ENCODE measurements around the gene POR.
A peak's percentile ranks its signal among the peaks of the same experiment; 100 is the strongest.
"Not testable (repeated sequence)": the region's sequence is repeated elsewhere in the genome, so short reads cannot be mapped to it uniquely, and the experiment has no call there.

The POR gene

DNA sequence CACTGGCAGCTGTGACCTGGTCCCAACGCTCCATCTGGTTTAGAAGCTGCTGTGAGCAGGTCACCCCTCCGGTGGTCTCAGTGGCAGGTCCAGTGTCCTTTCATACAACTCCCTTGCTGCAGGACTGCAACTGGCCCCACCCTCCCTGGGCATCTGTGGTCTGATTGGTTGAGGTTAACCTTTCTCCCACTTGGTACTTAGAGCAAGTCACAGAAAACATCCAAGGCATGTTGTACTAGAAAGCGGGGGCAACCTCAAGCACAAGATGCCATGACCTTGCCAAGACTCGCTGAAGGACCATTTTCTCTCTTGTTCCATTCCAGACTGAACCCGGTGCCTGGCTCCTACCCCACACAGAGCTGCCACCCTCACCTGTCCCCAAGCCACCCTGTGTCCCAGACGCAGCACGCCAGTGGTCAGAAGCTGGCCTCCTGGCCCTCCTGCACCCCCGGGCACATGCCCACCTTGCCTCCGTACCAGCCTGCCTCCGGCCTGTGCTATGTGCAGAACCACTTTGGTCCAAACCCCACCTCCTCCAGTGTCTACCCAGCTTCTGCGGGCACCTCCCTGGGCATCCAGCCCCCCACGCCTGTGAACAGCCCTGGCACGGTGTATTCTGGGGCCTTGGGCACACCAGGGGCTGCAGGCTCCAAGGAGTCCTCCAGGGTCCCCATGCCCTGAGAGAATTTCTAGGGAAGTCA is 27.1 kb upstream of the POR start:
- DNase-seq, result no peak

DNA sequence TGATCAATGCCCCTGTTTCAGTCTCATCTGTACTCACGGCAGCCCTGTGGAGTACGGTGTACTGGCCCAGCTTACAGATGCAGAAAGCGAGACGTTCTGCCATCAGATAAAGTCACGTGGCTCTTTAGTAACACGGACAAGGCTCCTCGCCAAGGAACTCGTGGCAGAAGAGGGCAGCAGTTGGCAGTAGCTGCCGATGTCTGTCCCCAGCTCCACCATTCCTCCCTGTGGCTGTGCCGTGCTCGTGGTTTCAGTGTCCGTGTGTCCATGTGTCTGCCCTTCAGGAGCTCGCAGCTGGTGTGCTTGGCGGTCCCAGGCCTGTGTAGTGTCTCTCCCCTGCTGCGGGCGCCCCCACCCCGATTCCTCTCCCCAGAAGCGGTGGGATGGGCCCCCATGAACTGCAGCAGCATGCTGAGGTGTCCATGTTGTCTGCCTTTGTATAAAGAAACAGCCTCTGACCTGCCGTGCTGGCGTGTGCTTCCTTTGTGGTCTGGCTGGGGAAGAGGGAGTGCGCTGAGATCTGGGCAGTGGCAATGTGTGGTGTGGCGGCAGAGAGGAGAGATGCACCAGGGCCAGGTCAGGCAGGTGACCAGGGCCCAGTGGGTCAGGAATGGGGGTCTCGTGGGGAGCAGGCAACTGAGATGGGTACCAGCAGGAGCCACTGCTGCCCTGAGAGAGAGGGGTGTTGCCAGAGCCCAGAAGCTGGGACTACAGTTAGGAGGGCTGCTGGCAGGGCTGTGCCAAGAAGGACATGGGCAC is 26.3 kb upstream of the POR start:
- no peak for DNase-seq

DNA sequence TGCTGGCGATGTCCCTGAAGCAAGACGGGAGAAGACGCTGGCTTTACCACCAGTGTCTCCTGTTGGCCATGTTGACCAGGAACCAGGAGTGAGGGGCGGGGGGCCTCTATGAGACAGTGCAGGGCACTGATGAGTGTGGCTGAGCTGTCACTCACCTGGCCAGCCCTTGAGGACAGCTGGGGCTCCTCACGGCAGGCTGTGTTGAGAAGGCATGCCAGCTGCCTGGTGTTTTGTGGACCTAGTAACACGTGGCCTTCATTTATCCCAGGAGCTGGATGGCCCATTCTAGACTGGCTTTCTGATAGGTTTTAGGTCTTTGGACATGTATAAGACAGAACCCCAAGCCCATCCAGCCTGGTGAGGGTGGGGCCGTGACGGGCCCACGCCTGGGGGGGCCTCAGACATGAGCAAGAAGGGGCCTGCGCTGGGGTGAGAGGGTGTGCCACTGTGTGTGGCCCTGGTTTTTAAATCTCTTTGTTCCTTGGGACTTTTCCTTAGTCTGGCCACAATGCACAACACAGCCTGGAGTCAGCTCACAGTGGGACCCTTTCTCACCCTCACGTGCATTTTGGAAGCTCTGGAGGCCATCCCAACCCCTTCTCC is 25.6 kb upstream of the POR start:
- no peak for DNase-seq

DNA sequence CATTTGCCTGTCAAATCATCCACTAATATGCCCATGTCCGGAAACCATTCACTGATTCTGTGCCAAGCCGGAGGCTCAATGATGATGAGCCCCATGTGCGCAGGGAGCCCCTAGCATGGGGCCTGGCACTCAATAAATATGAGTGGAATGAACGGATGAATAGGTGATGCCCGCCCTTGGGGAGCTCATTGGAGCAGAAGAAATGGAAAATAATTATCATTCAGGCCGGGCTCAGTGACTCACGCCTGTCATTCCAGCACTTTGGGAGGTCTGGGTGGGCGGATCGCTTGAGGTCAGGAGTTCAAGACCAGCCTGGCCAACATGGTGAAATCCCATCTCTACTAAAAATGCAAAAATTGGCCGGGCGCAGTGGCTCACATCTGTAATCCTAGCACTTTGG is 25.1 kb upstream of the POR start:
- DNase-seq, result no peak

DNA sequence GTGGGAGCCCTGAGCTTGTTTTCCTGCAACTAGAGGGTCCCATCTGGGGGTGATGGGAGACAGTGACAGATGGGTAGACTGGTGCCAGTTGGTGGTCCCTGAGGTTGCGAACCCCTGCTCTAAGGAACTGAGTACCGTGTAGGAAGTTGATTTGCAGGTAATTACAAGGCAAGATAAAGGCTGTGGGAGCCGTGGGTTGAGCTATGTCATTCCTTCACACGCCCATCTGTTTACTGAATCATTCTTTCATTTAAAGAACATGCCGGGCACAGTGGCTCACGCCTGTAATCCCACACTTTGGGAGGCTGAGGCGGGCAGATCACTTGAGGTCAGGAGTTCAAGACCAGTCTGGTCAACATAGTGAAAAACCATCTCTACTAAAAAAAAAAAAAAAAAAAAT is 23.7 kb upstream of the POR start:
- DNase-seq, result not testable (repeated sequence)

DNA sequence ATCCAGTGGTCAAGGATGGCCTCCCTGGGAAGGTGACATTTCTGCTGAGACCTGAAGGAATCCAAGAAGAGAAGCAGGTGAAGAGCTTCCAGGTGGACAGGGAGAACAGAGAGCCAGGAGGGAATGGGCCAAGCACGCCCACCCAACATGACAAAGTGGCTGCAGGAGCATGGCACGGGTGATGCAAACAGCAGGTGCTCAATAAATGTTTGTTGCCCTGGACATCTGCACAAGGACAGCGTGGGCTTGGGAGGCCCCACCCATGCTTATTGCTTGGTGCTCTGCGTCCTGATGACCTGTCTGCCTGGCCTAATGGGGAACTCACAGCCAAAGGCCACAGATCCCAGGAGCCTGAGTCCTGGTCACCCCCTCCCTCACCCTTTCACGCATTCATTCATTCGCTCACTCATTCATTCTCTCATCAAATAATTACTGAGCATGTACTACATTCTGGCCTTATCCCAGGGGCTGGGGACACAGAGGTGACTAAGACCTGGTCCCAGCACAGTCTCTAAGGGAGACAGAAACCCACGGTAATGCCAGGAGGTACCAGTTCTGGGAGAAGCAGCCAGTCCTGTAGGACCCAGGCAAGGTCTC is 23.0 kb upstream of the POR start:
- no peak for DNase-seq

DNA sequence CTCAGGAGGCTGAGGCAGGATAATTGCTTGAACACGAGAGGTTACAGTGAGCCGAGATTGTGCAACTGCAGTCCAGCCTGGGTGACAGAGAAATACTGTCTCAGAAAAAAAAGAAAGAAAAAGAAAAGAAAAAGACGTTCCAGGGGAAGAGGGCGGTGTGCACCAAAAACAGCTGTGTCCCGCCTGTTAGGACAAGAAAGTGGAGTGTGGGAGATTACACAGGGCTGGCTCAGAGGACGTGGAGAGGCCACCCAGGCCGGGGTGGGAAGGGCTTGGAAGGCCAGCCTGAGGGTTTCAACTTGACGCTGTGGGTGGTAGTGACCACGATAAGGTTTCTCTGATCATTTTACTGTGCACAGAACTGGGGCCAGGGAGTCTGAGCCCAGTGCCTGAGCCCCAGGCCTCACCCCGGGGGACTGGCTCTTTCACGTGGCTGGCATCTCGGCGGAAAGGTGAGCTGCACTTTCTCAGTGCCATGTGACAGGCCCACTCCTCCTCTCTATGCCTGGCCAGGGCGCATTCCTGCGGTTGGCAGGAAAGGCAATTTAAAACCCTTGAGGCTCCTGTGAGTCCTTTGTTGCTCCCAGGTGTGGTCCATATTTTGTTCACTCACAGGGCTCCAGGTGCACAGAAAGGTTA is 22.2 kb upstream of the POR start:
- no peak for DNase-seq

DNA sequence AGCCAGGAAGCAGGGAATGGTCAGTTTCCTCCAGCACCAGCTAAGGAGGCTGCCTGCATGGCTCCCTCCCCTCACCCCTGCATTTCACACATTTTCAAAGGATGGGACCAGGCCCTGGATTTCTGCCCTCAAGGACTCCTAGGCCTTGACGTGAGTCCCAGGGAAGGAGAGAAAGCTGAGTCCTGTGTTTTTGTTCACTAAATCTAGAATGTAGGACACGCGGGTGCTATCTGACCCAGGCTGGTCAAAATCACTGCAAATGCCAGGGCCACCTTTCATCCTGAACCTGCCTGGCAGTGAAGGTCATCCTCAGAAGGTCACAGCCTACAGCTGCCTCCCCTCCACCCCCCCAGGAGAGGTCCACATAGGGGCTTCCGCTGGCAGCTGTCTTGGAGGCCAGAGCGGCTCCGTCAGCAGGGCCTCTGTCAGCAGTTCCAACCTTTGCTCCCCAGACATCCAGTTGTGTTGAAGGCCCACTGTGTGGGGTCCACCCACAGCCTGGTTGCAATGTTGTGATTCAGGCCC is 18.1 kb upstream of the POR start:
- DNase-seq, result no peak

DNA sequence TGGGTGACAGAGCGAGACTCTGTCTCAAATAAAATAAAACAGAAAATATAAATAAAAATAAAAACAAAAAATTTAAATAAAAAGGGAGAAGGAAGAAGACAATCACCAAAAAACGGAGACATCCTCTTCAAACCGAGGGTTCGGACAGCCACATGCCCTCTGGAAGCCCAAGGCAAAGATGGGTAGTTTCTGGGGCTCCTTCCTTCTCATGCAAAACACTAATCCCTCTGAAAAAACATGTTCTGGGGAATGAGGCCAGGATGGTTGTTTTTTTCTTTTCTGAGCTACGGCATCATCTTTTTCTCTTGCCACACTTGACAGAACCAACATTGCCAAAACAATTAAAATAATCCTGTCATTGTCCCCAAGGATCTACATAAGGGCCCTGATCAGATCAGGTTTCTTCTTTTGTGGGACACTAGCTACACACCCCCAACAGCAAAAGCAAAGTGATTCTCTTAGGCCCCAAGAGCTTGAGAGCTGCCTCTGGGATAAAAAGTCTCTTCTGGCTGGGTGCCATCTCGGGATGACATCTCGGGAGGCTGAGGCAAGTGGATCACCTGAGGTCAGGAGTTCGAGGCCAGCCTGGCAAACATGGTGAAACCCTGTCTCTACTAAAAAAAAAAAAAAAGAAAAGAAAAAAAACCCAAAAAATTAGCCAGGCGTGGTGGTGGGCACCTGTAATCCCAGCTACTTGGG is 14.2 kb upstream of the POR start:
- no peak for DNase-seq

DNA sequence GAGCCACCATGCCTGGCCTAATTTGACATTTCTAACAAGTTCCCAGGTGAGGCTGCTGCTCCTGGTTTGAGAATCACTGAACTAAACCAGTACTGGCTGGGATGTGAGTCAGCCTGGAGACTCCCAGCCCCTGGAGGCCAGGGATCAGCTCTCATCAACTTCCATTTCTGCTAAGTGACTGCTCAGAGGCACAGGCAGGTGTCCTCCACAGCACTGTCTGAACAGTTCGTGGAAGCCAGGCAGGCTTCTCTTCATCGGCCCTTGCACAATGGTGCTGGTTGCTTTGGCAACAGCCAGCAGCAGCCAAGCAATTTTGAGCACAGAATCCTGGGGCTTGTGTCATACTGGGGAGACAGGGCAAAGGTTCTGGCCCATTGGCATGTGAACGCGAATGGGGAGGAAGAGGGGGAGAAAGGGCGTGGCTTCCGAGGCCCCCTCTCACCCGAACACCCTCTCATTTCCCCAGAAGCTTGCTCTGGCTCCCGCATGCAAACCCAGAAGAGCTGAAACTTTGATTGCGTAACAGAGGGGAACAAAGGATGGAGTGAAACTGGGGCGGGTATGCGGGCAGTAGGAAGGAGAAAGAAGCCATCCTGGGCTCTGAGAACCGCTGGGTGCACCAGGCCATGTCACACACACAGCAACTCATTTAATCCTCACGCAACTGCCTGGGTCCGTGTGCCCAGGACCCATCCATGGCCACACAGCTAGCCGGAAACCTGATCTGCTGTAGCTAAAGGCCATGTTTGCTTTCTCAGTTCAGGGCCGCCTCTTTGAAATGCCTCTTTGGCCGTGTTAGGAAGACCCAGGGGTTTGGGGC is 9.0 kb upstream of the POR start:
- no peak for DNase-seq

DNA sequence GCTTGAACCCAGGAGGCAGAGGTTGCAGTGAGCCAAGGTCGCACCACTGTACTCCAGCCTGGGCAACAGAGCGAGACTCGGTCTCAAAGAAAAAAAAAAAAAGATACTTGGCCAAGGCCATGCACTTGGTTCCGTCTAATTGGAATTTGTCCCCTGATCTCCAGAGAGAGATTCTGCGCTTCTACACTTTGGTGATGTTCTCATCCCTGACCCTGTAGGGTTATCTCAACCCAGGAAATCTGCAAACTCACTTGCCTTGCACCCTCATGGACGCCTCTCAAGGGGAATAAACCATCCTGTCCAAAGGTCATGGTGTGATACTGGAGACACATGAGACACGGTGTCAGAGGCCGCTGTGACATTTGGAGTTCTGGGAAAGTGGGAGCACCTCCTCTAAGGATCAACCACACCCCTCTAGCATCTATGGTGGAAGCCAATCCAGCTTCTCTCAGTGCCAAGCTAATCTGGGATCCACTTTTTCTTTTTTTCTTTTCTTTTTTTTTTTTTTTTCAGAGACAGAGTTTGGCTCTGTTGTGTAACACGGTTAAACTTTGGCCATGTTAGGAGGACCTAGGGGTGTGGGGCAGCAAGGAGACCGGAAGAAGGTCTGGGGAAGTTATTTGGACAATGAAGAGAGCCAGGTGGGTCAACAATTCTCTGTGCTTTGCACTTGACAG is 7.8 kb upstream of the POR start:
- DNase-seq, result no peak

DNA sequence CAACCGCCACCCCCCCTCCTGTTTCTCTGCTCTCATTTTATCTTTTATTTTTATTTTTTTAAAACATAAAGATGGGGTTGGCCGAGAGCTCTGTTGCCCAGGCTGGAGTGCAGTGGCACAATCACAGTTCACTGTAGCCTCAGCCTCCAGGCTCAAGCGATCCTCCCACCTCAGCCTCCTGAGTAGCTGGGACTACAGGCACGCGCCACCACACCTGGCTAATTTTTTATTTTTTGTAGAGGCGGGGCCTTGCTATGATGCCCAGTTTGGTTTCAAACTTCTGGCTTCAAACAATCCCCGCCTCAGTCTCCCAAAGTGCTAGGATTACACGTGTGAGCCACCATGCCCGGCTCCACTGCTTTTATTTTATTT is 7.3 kb upstream of the POR start:
- not testable (repeated sequence) for DNase-seq

DNA sequence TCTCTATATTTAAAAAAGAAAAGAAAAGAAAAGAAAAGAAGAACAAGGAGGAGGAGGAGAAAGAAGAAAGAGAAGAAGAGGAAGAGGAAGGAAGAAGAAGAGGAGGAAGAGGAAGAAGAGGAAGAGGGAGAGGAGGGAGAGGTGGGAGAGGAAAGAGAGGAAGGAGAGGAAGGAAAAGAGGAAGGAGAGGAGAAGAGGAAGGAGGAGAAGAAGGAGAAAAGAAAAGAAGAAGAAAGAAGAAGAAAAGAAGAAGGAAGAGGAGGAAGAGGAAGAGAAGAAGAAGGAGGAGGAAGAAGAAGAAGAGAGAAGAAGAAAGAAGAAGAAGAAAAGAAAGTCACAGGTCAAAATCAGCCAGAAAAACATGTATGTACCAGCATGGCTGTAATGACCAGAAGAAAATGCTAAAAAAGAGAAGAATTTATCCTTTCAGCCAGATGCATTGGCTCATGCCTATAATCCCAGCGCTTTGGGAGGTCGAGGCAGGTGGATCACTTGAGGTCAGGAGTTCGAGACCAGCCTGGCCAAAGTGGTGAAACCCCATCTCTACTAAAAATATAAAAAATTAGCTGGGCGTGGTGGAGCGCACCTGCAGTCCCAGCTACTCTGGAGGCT is 5.3 kb upstream of the POR start:
- DNase-seq, result no peak

DNA sequence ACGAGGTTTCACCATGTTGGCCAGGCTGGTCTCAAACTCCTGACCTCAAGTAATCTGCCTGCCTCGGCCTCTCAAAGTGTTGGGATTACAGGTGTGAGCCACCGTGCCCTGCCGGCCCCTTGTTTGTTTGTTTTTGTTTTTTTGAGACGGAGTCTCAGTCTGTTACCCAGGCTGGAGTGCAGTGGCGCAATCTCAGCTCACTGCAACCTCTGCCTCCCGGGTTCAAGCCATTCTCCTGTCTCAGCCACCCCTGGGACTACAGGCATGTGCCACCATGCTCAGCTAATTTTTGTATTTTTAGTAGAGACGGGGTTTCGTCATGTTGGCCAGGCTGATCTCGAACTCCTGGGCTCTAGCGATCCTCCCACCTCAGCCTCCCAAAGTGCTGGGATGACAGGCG is 3.8 kb upstream of the POR start:
- not testable (repeated sequence) for DNase-seq

DNA sequence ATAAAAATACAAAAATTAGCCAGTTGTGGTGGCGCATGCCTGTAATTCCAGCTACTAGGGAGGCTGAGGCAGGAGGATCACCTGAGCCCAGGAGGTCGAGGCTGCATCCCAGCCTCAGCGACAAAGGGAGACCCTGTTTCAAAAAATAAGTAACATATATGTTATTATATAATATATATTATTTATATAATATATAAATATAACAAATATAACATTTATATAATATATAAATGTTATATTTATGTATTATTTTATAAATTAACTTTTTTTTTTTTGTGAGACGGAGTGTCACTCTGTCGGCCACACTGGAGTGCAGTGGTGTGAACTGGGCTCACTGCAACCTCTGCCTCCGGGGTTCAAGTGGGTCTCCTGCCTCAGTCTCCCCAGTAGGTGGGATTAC is 1.5 kb upstream of the POR start:
- no peak for DNase-seq

DNA sequence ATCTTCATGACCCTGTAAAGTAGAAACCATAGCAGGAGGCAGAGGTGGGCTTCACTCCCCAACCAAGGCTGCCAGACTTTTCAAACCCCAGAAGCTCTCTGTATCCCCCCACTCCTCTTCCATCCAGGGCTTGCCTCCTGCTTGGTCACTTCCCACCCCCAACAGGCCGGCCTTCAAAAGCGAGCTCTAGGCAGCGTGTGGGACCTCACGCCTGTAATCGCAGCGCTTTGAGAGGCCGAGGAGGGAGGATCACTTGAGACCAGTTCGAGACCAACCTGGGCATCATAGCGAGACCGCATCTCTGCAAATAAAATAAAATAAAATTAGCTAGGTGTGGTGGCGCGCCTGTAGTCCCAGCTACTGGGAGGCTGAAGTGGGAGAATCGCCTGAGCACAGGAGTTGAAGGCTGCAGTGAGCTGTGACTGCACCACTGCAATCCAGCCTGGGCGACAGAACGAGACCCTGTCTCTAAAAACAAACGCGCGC is 743 bp upstream of the POR start:
- no peak for DNase-seq

DNA sequence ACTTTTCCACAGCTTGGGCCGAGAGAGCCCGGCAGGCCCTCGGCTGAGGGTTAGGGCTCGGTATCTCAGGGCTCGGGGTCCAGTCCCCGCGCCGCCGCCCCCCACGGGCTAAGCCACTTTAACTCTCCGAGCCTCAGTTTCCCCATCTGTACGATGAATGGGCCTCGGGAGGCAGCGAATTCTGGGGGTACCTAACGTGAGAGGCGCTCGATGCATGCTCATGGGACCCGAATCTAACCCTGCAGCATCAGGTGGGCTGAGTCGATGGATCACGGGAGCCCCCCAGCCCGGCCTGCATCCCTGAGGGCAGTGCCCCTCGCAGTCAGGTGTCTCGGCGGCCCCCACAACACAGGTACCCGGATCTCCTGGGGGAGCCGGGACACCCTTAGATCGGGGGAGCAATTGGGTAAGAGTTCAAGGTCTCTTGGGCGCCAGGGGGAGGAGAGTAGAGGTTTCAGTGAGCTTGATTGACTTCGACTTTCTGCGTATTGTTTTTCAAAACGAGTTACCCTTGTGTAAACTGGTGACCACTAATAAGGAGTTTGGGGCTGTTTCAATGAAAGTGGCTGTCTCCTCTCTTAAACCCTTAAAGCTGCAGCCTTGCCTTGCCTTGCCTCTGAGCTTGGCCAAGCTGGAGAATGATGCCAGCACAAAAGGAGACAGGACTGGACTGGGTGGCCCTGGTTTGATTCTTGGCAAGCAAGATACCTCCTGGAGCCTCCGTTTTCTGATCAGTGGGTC is 631 bp downstream of the POR start:
- peak; percentile 70 for DNase-seq

DNA sequence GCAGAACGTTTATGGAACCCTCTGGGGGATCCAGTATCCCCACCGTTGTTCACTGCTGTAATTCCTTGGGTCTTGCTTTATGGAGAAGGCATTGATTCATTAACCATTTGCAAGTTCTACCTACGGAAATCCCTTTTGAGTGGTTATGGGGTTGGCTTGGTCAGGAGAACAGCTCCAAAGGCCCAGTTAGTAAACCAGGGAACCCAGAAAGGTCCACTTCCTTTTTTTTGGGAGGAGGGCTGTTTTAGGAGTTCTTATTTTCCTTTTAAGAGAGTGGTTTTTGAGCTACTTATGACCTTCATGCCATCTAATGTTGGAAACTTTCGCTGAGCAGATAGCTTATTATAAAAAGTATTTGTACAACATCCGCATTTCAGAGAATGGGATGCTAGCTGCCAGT is 1.3 kb downstream of the POR start:
- DNase-seq, result no peak

Measured in activated effector memory CD4-positive, alpha-beta T cell treated with anti-CD3 and anti-CD28 coated beads, Interleukin-2, amount 50 U/mL, for 16 hours (primary cell).